ENCODE measurements around the gene ATG4B. TPM values are rescaled to one million over a fixed set of nuclear protein-coding genes. Genes with fewer than 3 reads are reported as not detected.

The ATG4B gene
- polyA plus RNA-seq, 1 experiment: 82.4 TPM

DNA sequence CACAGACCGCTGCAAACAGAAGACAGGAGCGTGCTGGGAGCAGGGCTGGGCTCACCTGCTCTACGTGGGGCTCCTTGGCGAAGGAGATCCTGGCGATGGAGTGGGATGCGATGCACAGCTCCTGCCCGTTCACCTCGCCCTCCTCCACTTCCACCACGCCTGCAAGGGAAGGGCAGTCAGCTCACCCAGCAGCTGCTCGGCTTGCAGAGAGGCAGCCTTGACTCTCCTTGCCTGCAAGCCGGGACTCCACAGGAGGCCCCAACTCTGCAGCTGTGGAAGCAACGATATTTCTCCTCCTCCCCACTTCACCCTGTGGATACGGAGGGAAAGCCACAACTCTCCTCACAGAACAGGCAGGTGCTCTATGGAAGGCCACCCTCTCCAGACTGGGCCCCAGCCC lies 35.7 kb upstream of the ATG4B start:
- H3K27me3 ChIP-seq (ENCODE audit: control insufficient read depth, insufficient read depth, low read length): no peaks in the 10 kb centered on the region
- no peaks in the 10 kb centered on the region; the same call in 1 of the 2 replicates for H3K9me3 ChIP-seq (ENCODE audit: control insufficient read depth, insufficient read depth, low read length)
- ChIA-PET POLR2A (no interaction called here), CTCF (no interaction called here)
- no peak overlapping the region for H3K4me3 ChIP-seq (ENCODE audit: low read depth, low read length)
- TF ChIP-seq, protein P1, sequence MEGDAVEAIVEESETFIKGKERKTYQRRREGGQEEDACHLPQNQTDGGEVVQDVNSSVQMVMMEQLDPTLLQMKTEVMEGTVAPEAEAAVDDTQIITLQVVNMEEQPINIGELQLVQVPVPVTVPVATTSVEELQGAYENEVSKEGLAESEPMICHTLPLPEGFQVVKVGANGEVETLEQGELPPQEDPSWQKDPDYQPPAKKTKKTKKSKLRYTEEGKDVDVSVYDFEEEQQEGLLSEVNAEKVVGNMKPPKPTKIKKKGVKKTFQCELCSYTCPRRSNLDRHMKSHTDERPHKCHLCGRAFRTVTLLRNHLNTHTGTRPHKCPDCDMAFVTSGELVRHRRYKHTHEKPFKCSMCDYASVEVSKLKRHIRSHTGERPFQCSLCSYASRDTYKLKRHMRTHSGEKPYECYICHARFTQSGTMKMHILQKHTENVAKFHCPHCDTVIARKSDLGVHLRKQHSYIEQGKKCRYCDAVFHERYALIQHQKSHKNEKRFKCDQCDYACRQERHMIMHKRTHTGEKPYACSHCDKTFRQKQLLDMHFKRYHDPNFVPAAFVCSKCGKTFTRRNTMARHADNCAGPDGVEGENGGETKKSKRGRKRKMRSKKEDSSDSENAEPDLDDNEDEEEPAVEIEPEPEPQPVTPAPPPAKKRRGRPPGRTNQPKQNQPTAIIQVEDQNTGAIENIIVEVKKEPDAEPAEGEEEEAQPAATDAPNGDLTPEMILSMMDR (IDR thresholded peaks at IDR 0.05; ENCODE audit: low read depth, low read length): no peak
- DNase-seq (ENCODE audit: low read depth, low spot score): no peak
- no peak overlapping the region for H3K27ac ChIP-seq (ENCODE audit: low read depth, low read length)

DNA sequence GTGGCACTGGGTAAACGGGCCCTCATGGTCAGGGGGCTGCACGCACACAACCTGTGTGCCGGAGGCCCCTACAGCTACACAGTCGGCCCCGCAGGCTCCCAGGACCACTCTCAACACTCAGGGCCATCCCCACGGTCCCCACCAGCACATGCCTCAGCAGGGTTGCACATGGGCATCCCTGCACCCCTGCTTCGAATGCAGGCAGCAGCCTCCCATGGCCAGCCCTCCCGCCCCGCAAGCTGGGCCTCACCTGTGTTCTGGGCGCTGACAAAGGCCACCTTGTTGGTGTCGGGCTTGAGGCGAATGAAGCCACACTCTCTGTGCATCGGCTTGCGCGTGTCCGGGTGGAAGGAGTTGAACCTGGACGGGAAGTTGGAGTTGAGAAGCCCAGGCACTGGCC lies 34.8 kb upstream of the ATG4B start:
- Histone ChIP-seq H3K27ac (ENCODE audit: low read depth, low read length) (no peak overlapping the region), H3K4me3 (ENCODE audit: low read depth, low read length) (no peak overlapping the region), H3K27me3 (ENCODE audit: control insufficient read depth, insufficient read depth, low read length) (no peaks in the 10 kb centered on the region), H3K9me3 (ENCODE audit: control insufficient read depth, insufficient read depth, low read length) (no peaks in the 10 kb centered on the region; the same call in 1 of the 2 replicates)
- TF ChIP-seq, protein P1 (IDR thresholded peaks at IDR 0.05; ENCODE audit: low read depth, low read length): no peak
- POLR2A ChIA-PET: interaction anchor here (0.6 kb wide), 1 partner anchor 38 kb away, joined by 4 read pairs; no protein-coding TSS in a partner anchor
- CTCF ChIA-PET: no interaction called here
- DNase-seq (ENCODE audit: low read depth, low spot score): no peak

- no peak overlapping the region for H3K4me3 ChIP-seq (ENCODE audit: low read depth, low read length)
- CTCF ChIA-PET: no interaction called here
- H3K27ac ChIP-seq (ENCODE audit: low read depth, low read length): no peak overlapping the region
- POLR2A ChIA-PET: no interaction called here
- no peak for DNase-seq (ENCODE audit: low read depth, low spot score)
- H3K9me3 ChIP-seq (ENCODE audit: control insufficient read depth, insufficient read depth, low read length): no peaks in the 10 kb centered on the region; the same call in 1 of the 2 replicates
- TF ChIP-seq, protein P1 (IDR thresholded peaks at IDR 0.05; ENCODE audit: low read depth, low read length): no peak
- no peaks in the 10 kb centered on the region for H3K27me3 ChIP-seq (ENCODE audit: control insufficient read depth, insufficient read depth, low read length)
These were observed 33.8 kb upstream of the ATG4B start for GRCh38 chr2:241603686-241604085.

GRCh38 chr2:241606186-241606585 lies 31.3 kb upstream of the ATG4B start:
- Histone ChIP-seq H3K9me3 (ENCODE audit: control insufficient read depth, insufficient read depth, low read length) (no peaks in the 10 kb centered on the region; the same call in 1 of the 2 replicates), H3K4me3 (ENCODE audit: low read depth, low read length) (no peak overlapping the region), H3K27me3 (ENCODE audit: control insufficient read depth, insufficient read depth, low read length) (no peaks in the 10 kb centered on the region), H3K27ac (ENCODE audit: low read depth, low read length) (no peak overlapping the region)
- TF ChIP-seq, protein P1 (IDR thresholded peaks at IDR 0.05; ENCODE audit: low read depth, low read length): no peak
- no peak for DNase-seq (ENCODE audit: low read depth, low spot score)
- ChIA-PET CTCF (interaction anchor here (0.7 kb wide), 1 partner anchor 300 kb away, joined by 3 read pairs; no protein-coding TSS in a partner anchor), POLR2A (no interaction called here)

DNA sequence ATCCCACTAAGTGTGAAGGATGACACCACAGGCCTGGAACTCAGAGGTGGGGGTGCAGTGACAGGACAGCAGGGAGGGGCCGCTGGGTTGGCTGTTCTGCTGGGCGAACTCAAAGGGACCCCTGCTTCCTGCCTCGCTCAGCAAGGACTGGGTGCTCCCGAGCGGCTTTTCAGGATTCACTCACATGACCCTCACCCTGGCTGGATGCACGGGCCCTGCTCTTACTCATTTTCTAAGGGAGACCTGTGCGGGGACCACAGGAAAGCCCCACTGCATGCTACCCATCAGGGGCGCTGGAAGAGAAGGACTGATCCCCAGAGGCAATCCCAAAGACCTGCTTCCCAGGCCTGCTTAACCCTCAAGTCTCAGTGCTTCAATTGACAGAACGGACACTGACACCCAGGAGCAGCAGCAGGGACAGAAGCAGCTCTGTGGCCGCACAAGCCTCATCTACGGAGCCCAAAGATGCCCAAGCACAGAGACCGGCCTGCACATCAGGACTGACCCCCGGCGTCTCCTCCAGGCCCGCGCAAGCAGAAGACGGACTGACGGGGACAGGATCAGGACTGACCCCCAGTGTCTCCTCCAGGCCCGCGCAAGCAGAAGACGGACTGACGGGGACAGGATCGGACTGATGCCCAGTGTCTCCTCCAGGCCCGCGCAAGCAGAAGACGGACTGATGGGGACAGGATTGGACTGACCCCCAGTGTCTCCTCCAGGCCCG lies 30.2 kb upstream of the ATG4B start:
- no peaks in the 10 kb centered on the region for H3K27me3 ChIP-seq (ENCODE audit: control insufficient read depth, insufficient read depth, low read length)
- H3K4me3 ChIP-seq (ENCODE audit: low read depth, low read length): no peak overlapping the region
- H3K9me3 ChIP-seq (ENCODE audit: control insufficient read depth, insufficient read depth, low read length): no peaks in the 10 kb centered on the region; the same call in 1 of the 2 replicates
- ChIA-PET CTCF (no interaction called here), POLR2A (no interaction called here)
- no peak overlapping the region for H3K27ac ChIP-seq (ENCODE audit: low read depth, low read length)
- TF ChIP-seq, protein P1 (IDR thresholded peaks at IDR 0.05; ENCODE audit: low read depth, low read length): no peak
- DNase-seq (ENCODE audit: low read depth, low spot score): no peak
